Measurements from ENCODE around the gene OSBPL2. TPM values are rescaled to one million over a fixed set of nuclear protein-coding genes. Genes with fewer than 3 reads are reported as not detected.
A peak's percentile ranks its signal among the peaks of the same experiment; 100 is the strongest.

Gene OSBPL2
- total and polyA plus RNA-seq, 7 experiments from 2014 or later: 14.6 to 80.8 (median 58.3) TPM

DNA sequence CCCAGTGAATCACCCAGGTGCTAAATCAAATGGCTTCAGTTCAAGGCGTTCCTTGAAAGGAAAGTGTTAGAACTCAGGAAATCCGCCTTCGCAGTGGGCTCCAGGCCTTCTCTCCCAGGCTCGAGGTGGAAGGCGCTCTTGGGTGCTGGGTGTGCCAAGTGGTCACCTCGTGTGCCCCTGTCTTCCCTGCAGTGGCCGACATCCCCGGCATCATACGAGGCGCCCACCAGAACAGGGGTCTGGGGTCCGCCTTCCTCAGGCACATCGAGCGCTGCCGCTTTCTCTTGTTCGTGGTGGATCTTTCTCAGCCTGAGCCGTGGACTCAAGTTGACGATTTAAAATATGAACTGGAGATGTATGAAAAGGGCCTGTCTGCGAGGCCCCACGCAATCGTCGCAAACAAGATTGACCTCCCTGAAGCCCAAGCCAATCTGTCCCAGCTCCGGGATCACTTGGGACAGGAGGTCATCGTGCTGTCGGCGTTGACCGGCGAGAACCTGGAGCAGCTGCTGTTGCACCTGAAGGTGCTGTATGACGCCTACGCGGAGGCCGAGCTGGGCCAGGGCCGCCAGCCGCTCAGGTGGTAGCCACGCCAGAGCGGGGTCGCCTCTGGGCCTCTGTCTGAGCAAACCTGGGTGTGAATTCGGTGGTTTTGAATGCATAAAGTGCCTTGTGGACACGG is 37.7 kb upstream of the OSBPL2 start:
- POLR2A ChIA-PET: no interaction called here
- ATAC-seq (no peak), DNase-seq (no peak)
- H3K27ac Mint-ChIP-seq: peak overlapping the region in 1 of 9 donors; percentile 36
- Histone ChIP-seq H3K4me1 (ENCODE audit: control insufficient read depth in 2 of 2, insufficient read depth in 2 of 2, low read length in 2 of 2) (no peaks in the 10 kb centered on the region), H3K27me3 (ENCODE audit: control insufficient read depth in 2 of 2, insufficient read depth in 2 of 2, low read length in 2 of 2) (no peaks in the 10 kb centered on the region), H3K4me3 (ENCODE audit: low read length) (no peak overlapping the region), H3K9me3 (ENCODE audit: control insufficient read depth in 2 of 3, low read length in 3 of 3) (no peaks in the 10 kb centered on the region), H3K27ac (ENCODE audit: low read depth, low read length) (no peak overlapping the region), H3K36me3 (ENCODE audit: control insufficient read depth in 2 of 3, insufficient read depth in 3 of 3, low read length in 3 of 3) (peaks cover 0 to 66% (median 7%) of the 10 kb centered on the region in 3 experiments)
- H3K9me3 Mint-ChIP-seq: no peaks in the 10 kb centered on the region
- CTCF ChIA-PET: no interaction called here
- H3K36me3 Mint-ChIP-seq: peaks cover 7 to 41% (median 19%) of the 10 kb centered on the region in 5 donors
- peaks cover 0 to 1% (median 0%) of the 10 kb centered on the region in 7 donors for H3K4me1 Mint-ChIP-seq
- no peak overlapping the region for H3K4me3 Mint-ChIP-seq
- intact Hi-C loops (cut with micrococcal nuclease): no loop called here
- H3K27me3 Mint-ChIP-seq: no peaks in the 10 kb centered on the region

GRCh38 chr20:62201173-62202082 is 36.9 kb upstream of the OSBPL2 start:
- Histone ChIP-seq H3K36me3 (ENCODE audit: control insufficient read depth in 2 of 3, insufficient read depth in 3 of 3, low read length in 3 of 3) (peaks cover 0 to 58% (median 7%) of the 10 kb centered on the region in 3 experiments), H3K27me3 (ENCODE audit: control insufficient read depth in 2 of 2, insufficient read depth in 2 of 2, low read length in 2 of 2) (no peaks in the 10 kb centered on the region), H3K4me3 (ENCODE audit: low read length) (no peak overlapping the region), H3K9me3 (ENCODE audit: control insufficient read depth in 2 of 3, low read length in 3 of 3) (no peaks in the 10 kb centered on the region), H3K4me1 (ENCODE audit: control insufficient read depth in 2 of 2, insufficient read depth in 2 of 2, low read length in 2 of 2) (no peaks in the 10 kb centered on the region), H3K27ac (ENCODE audit: low read depth, low read length) (no peak overlapping the region)
- H3K27ac Mint-ChIP-seq: no peak overlapping the region
- POLR2A ChIA-PET: no interaction called here
- DNase-seq (no peak), ATAC-seq (no peak)
- CTCF ChIA-PET: no interaction called here
- intact Hi-C loops (cut with micrococcal nuclease): no loop called here
- peaks cover 5 to 39% (median 18%) of the 10 kb centered on the region in 5 donors for H3K36me3 Mint-ChIP-seq
- no peaks in the 10 kb centered on the region for H3K27me3 Mint-ChIP-seq
- no peaks in the 10 kb centered on the region for H3K4me1 Mint-ChIP-seq
- no peaks in the 10 kb centered on the region for H3K9me3 Mint-ChIP-seq
- H3K4me3 Mint-ChIP-seq: no peak overlapping the region

- Mint-ChIP-seq H3K27me3 (no peaks in the 10 kb centered on the region), H3K36me3 (peaks cover 5 to 39% (median 18%) of the 10 kb centered on the region in 5 donors), H3K4me1 (no peaks in the 10 kb centered on the region), H3K27ac (no peak overlapping the region), H3K9me3 (no peaks in the 10 kb centered on the region), H3K4me3 (no peak overlapping the region)
- POLR2A ChIA-PET: no interaction called here
- intact Hi-C loops (cut with micrococcal nuclease): no loop called here
- no peaks in the 10 kb centered on the region for H3K27me3 ChIP-seq (ENCODE audit: control insufficient read depth in 2 of 2, insufficient read depth in 2 of 2, low read length in 2 of 2)
- H3K27ac ChIP-seq (ENCODE audit: low read depth, low read length): no peak overlapping the region
- peaks cover 0 to 58% (median 7%) of the 10 kb centered on the region in 3 experiments for H3K36me3 ChIP-seq (ENCODE audit: control insufficient read depth in 2 of 3, insufficient read depth in 3 of 3, low read length in 3 of 3)
- no peaks in the 10 kb centered on the region for H3K4me1 ChIP-seq (ENCODE audit: control insufficient read depth in 2 of 2, insufficient read depth in 2 of 2, low read length in 2 of 2)
- ATAC-seq (no peak), DNase-seq (no peak)
- no peaks in the 10 kb centered on the region for H3K9me3 ChIP-seq (ENCODE audit: control insufficient read depth in 2 of 3, low read length in 3 of 3)
- CTCF ChIA-PET: no interaction called here
- no peak overlapping the region for H3K4me3 ChIP-seq (ENCODE audit: low read length)
Measured at GRCh38 chr20:62202083-62202395, 36.3 kb upstream of the OSBPL2 start.

GRCh38 chr20:62202676-62203377 is 35.5 kb upstream of the OSBPL2 start:
- ATAC-seq (no peak), DNase-seq (no peak)
- H3K9me3 ChIP-seq (ENCODE audit: control insufficient read depth in 2 of 3, low read length in 3 of 3): no peaks in the 10 kb centered on the region
- no peak overlapping the region for H3K4me3 ChIP-seq (ENCODE audit: low read length)
- ChIA-PET CTCF (no interaction called here), POLR2A (no interaction called here)
- no peak overlapping the region for H3K27ac Mint-ChIP-seq
- H3K27me3 Mint-ChIP-seq: no peaks in the 10 kb centered on the region
- intact Hi-C loops (cut with micrococcal nuclease): no loop called here
- peaks cover 0 to 52% (median 7%) of the 10 kb centered on the region in 3 experiments for H3K36me3 ChIP-seq (ENCODE audit: control insufficient read depth in 2 of 3, insufficient read depth in 3 of 3, low read length in 3 of 3)
- H3K4me3 Mint-ChIP-seq: no peak overlapping the region
- H3K27ac ChIP-seq (ENCODE audit: low read depth, low read length): no peak overlapping the region
- no peaks in the 10 kb centered on the region for H3K27me3 ChIP-seq (ENCODE audit: control insufficient read depth in 2 of 2, insufficient read depth in 2 of 2, low read length in 2 of 2)
- H3K36me3 Mint-ChIP-seq: peaks cover 5 to 35% (median 18%) of the 10 kb centered on the region in 5 donors
- H3K9me3 Mint-ChIP-seq: no peaks in the 10 kb centered on the region
- no peaks in the 10 kb centered on the region for H3K4me1 Mint-ChIP-seq
- no peaks in the 10 kb centered on the region for H3K4me1 ChIP-seq (ENCODE audit: control insufficient read depth in 2 of 2, insufficient read depth in 2 of 2, low read length in 2 of 2)

DNA sequence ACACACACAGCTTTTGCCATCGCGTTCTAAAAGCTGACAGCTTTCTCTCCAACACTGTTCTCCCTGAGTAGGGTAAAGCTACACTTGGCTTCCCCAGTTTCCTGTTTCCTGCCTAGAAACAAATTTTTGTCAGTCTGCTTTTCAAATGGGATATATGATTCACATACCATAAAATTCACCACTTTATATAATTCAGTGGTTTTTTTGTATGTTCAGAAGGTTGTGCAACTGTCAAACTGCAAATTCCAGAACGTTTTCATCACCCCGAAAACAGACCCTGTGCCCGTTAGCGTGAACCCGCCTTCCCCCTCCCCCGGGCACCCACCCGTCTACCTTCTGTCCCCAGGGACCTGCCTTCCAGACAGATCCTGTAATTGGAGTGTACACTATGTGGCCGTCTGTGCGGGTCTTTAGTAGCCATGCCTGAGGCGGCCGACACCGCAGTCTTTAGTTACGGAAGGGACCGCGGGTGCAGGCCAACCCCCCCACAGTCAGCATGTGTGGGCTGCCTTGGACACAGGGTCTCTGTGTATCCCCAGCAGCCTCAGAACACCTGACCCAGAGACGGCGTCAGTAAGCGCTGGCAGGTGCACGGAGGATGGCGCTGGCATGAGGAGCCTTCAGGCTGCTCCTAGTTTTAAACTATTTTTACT is 34.8 kb upstream of the OSBPL2 start:
- DNase-seq (no peak), ATAC-seq (no peak)
- Mint-ChIP-seq H3K36me3 (peaks cover 5 to 30% (median 17%) of the 10 kb centered on the region in 5 donors), H3K4me3 (no peak overlapping the region), H3K27ac (peak overlapping the region in 1 of 9 donors; percentile 12), H3K27me3 (no peaks in the 10 kb centered on the region), H3K9me3 (no peaks in the 10 kb centered on the region), H3K4me1 (no peaks in the 10 kb centered on the region)
- Histone ChIP-seq H3K36me3 (ENCODE audit: control insufficient read depth in 2 of 3, insufficient read depth in 3 of 3, low read length in 3 of 3) (peaks cover 0 to 46% (median 5%) of the 10 kb centered on the region in 3 experiments), H3K27ac (ENCODE audit: low read depth, low read length) (no peak overlapping the region), H3K27me3 (ENCODE audit: control insufficient read depth in 2 of 2, insufficient read depth in 2 of 2, low read length in 2 of 2) (no peaks in the 10 kb centered on the region), H3K4me3 (ENCODE audit: low read length) (no peak overlapping the region), H3K9me3 (ENCODE audit: control insufficient read depth in 2 of 3, low read length in 3 of 3) (no peaks in the 10 kb centered on the region), H3K4me1 (ENCODE audit: control insufficient read depth in 2 of 2, insufficient read depth in 2 of 2, low read length in 2 of 2) (no peaks in the 10 kb centered on the region)
- intact Hi-C loops (cut with micrococcal nuclease): no loop called here
- ChIA-PET CTCF (interaction anchor here (1.2 kb wide), 1 partner anchor 9 kb away, joined by 5 read pairs; no protein-coding TSS in a partner anchor), POLR2A (no interaction called here)

DNA sequence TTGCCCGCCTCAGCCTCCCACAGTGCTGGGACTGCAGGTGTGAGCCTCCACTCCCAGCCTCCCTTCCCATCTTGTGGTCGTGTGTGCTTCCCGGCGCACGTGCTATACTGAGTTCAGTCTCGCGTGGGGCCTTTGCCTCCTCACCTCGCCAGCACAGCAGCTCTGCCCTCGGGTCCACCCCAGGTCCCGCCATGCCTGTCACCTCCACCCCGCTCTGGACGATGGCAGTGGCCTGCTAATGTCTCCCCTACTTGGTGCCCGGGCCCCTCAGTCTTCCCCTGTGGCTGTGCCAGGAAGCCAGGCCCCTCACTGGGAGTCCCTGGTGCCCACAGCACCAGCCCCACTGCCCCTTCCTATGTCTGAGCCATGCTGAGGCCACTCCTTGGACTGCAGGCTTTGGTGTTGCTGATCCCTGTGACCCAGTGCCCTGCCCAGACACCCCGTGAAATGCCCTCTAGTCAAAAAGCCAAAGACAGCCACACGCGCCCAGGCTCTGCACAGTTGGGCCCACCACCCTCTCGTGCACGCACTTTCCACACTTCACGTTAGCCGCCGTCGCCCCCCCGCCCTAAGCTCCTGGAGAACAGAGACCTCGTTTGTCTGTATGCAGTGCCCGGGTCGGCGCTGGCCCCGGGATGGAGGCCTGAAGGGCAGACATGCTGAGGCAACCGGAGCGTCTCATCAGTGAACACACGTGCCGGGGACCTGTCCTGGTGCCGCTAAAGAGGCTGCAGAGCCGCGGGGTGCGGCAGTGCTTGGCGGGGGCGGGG is 32.5 kb upstream of the OSBPL2 start:
- CTCF ChIA-PET: no interaction called here
- Histone ChIP-seq H3K9me3 (ENCODE audit: control insufficient read depth in 2 of 3, low read length in 3 of 3) (no peaks in the 10 kb centered on the region), H3K4me1 (ENCODE audit: control insufficient read depth in 2 of 2, insufficient read depth in 2 of 2, low read length in 2 of 2) (no peaks in the 10 kb centered on the region), H3K27me3 (ENCODE audit: control insufficient read depth in 2 of 2, insufficient read depth in 2 of 2, low read length in 2 of 2) (no peaks in the 10 kb centered on the region), H3K4me3 (ENCODE audit: low read length) (no peak overlapping the region), H3K36me3 (ENCODE audit: control insufficient read depth in 2 of 3, insufficient read depth in 3 of 3, low read length in 3 of 3) (peaks cover 0 to 26% (median 0%) of the 10 kb centered on the region in 3 experiments), H3K27ac (ENCODE audit: low read depth, low read length) (no peak overlapping the region)
- Mint-ChIP-seq H3K36me3 (peaks cover 0 to 12% (median 5%) of the 10 kb centered on the region in 5 donors), H3K9me3 (no peaks in the 10 kb centered on the region), H3K27ac (no peak overlapping the region), H3K4me1 (no peaks in the 10 kb centered on the region), H3K4me3 (no peak overlapping the region), H3K27me3 (no peaks in the 10 kb centered on the region)
- ATAC-seq (no peak), DNase-seq (no peak)
- intact Hi-C loops (cut with micrococcal nuclease): no loop called here
- POLR2A ChIA-PET: no interaction called here
